SU-DHL-6 (cell line): ENCODE results near the gene SKP1.

Source experiments
- H2AFZ ChIP-seq: fragments of 200-600 bp; sonication (generic); 2 replicates; pipeline ENCODE4 v1.6.1; 2014; ENCODE audit warnings: low read depth, mild to moderate bottlenecking, moderate library complexity, mixed read lengths, antibody characterized with exemption, low read length; ENCODE audit not compliant: severe bottlenecking
- H3F3A ChIP-seq: fragments of 200-600 bp; shearing (Covaris generic); 2 replicates; pipeline ENCODE4 v1.6.0; 2016; ENCODE audit warnings: antibody characterized with exemption, mild to moderate bottlenecking; ENCODE audit not compliant: insufficient read depth
- H3K27ac ChIP-seq: fragments of 200-600 bp; sonication (generic); 2 replicates; pipeline ENCODE4 v1.5.1; 2016; ENCODE audit warnings: low read depth, mild to moderate bottlenecking, low read length, moderate library complexity, mixed read lengths
- H3K27me3 ChIP-seq: fragments of 200-600 bp; sonication (generic), shearing (Covaris generic); 2 replicates; pipeline ENCODE4 v1.6.0; 2014; ENCODE audit warnings: mild to moderate bottlenecking, low read length
- H3K36me3 ChIP-seq: fragments of 200-600 bp; sonication (generic); 2 replicates; pipeline ENCODE4 v1.6.1; 2014; ENCODE audit warnings: mild to moderate bottlenecking, low read length, mixed read lengths
- H3K4me2 ChIP-seq: fragments of 300-600, 200-600 bp; shearing (Covaris generic), sonication (generic); 2 replicates; pipeline ENCODE4 v1.6.0; 2014; ENCODE audit warnings: low read length, low read depth, mild to moderate bottlenecking; ENCODE audit not compliant: poor library complexity, severe bottlenecking
- H3K4me3 ChIP-seq: fragments of 200-600 bp; sonication (generic); 2 replicates; pipeline ENCODE4 v1.5.1; 2014; ENCODE audit warnings: antibody characterized with exemption, low read length, mild to moderate bottlenecking, mixed read lengths; ENCODE audit not compliant: insufficient read depth, poor library complexity, severe bottlenecking
- H3K79me2 ChIP-seq: fragments of 200-600 bp; sonication (generic); 2 replicates; pipeline ENCODE4 v1.6.1; 2014; ENCODE audit warnings: mild to moderate bottlenecking, low read length, moderate library complexity; ENCODE audit not compliant: insufficient read depth
- H3K9ac ChIP-seq: fragments of 200-600 bp; sonication (generic); 2 replicates; pipeline ENCODE4 v1.7.0; 2014; ENCODE audit warnings: mild to moderate bottlenecking, low read length
- H3K9me2 ChIP-seq: fragments of 200-600 bp; sonication (generic); replicated peaks from 2 replicates; pipeline ENCODE4 v1.6.1; 2014; ENCODE audit warnings: low read length; ENCODE audit not compliant: insufficient read depth
- H3K9me3 ChIP-seq: fragments of 200-600 bp; sonication (generic); 2 replicates; pipeline ENCODE4 v1.6.1; 2014; ENCODE audit warnings: low read length, mixed read lengths; ENCODE audit not compliant: insufficient read depth
- H4K20me1 ChIP-seq: fragments of 200-600 bp; sonication (generic); 2 replicates; pipeline ENCODE4 v1.6.1; 2014; ENCODE audit warnings: low read depth, mild to moderate bottlenecking, antibody characterized with exemption, low read length, moderate library complexity, mixed read lengths
- CTCF ChIP-seq: fragments of 200-600 bp; sonication (generic); IDR thresholded peaks from one replicate; pipeline ENCODE4 v1.5.1; 2017; ENCODE audit warnings: antibody characterized with exemption, mild to moderate bottlenecking, low read length, moderate library complexity; ENCODE audit not compliant: insufficient read depth, poor library complexity, severe bottlenecking
- EZH2phosphoT487 ChIP-seq: fragments of 200-600 bp; sonication (generic), shearing (Covaris generic); conservative IDR thresholded peaks from 2 replicates; pipeline ENCODE4 v1.6.1; 2018; ENCODE audit warnings: mild to moderate bottlenecking, antibody characterized with exemption, low read length, moderate library complexity, mixed read lengths

SKP1 gene

DNA sequence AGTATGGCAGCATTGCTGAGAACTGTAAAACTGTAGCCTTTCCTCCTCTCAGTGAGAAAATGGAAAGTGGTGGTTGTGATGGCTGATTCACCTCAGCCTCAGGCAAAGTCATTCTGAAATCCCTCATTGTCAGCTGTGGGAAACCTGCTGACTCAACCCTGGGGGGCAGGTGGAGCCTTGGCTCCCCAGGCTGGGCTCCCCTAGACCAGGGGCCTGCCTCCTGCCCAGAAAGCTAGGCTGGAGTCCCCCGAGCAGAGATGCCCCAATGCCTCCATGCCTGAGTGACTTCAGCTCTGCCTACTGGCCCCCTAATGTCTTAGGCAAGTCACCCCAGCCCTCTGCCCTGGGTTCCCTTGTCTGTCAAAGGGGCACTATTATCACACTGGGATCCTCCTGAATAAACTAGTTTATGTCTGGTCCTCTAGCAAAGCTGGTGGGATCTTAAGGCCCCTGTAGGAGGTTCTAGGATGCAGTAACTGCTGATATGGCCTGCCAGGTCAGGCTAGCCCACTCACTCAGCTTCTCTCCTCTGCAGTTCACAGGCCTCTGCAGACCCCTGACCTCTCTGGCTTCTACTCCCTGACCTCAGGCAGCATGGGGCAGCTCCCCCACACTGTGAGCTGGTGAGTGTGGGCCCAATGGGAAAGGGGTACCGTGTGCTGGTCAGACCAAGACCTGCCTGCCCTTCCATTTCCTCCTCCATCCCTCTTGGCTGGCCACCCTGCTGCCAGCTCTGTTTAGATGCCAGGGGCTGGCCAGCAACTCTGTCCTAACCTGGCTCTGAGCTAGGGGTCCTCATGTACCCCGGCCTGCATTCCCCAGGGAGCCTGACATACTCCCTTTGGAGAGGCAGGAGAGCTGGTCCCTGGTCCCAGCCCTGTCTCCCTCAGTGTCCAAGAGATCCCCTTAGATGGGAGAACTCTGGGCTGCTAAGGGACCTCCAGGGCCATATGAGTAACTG lies 38.1 kb downstream of the SKP1 start:
- Histone ChIP-seq H3K36me3 (no peaks in the 10 kb centered on the region), H3K27me3 (no peaks in the 10 kb centered on the region), H4K20me1 (no peaks in the 10 kb centered on the region), H3F3A (no peaks in the 10 kb centered on the region), H3K4me2 (no peak overlapping the region), H3K9me2 (no peaks in the 10 kb centered on the region), H3K27ac (no peak overlapping the region), H3K9me3 (no peaks in the 10 kb centered on the region), H3K9ac (no peak overlapping the region), H3K4me3 (no peak overlapping the region), H2AFZ (no peak overlapping the region), H3K79me2 (no peaks in the 10 kb centered on the region)
- TF ChIP-seq CTCF (no peak), EZH2phosphoT487 (no peak)

DNA sequence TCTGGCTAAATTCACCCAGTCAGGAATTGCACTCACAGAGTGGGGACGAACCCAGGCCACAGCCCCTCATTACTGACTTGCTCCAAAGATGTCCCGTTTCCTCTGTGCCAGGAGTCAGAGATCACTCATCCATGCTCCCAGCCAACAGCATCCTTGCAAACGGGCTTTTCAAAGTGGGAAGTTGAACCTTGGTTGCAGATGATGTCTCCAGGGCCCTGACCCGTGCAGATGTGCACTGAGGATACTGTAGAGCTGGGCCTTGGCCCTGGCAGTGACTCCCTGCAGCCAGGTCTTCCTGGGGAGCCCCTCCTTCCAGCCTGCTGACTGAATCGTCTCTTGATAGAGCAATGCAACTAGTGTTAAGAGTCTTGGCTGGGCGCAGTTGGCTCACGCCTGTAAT lies 40.0 kb downstream of the SKP1 start:
- Histone ChIP-seq H3K79me2 (no peaks in the 10 kb centered on the region), H4K20me1 (no peaks in the 10 kb centered on the region), H3K9me3 (no peaks in the 10 kb centered on the region), H3K9me2 (no peaks in the 10 kb centered on the region), H3K36me3 (no peaks in the 10 kb centered on the region), H3F3A (no peaks in the 10 kb centered on the region), H2AFZ (no peak overlapping the region), H3K9ac (no peak overlapping the region), H3K27ac (no peak overlapping the region), H3K4me3 (no peak overlapping the region), H3K27me3 (no peaks in the 10 kb centered on the region), H3K4me2 (no peak overlapping the region)
- TF ChIP-seq EZH2phosphoT487 = no peak

DNA sequence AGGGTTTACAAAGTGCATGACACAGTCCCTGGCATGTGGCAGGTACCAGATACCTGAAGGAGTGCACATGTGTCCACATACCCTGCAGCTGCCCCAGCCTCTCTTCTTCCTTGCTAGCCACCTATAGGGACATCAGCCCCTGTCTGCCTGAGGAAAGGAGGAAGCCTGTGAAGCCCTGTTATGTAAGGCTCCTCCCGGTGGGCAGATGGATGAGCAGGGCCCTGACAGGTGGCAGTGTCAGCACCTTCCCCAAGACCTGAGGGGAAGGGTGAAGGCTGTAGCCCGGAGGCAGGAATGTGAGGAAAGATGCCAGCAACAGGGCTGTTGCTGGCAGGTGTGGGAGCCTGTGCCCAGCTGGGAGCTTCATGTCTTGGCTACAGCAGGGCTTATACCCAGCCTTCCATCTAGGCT lies 40.5 kb downstream of the SKP1 start:
- no peaks in the 10 kb centered on the region for H3F3A ChIP-seq
- no peaks in the 10 kb centered on the region for H3K79me2 ChIP-seq
- H2AFZ ChIP-seq = no peak overlapping the region
- no peaks in the 10 kb centered on the region for H3K27me3 ChIP-seq
- H3K27ac ChIP-seq = no peak overlapping the region
- H3K4me3 ChIP-seq = no peak overlapping the region
- H3K36me3 ChIP-seq = no peaks in the 10 kb centered on the region
- no peaks in the 10 kb centered on the region for H3K9me2 ChIP-seq
- no peaks in the 10 kb centered on the region for H4K20me1 ChIP-seq
- no peaks in the 10 kb centered on the region for H3K9me3 ChIP-seq
- no peak overlapping the region for H3K9ac ChIP-seq
- TF ChIP-seq CTCF (no peak), EZH2phosphoT487 (no peak)
- no peak overlapping the region for H3K4me2 ChIP-seq

DNA sequence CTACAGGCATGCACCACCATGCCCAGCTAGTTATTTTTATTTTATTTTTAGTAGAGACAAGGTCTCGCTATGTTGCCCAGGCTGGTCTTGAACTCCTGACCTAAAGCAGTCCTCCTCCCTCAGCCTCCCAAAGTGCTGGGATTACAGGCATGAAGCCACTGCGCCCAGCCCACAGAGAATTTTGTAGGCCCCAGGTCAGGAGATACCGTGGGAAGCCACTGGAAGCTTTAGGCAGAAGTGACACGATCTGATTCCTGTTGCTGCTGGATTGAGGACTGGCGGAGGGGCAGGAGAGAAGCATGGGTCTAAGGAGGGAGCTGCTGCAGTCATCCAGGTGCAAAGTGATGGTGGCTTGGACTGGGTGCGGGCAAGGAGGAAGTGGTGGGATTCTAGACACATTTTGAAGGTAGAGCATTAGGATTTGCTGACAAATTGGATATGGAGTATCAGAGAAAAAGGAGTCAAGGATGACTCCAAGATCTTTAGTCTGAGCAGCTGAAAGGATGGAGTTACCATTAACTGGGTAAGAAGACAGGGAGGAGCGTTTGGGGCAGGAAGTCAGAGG lies 41.6 kb downstream of the SKP1 start:
- TF ChIP-seq EZH2phosphoT487 = no peak
- no peak for TF ChIP-seq CTCF
- no peaks in the 10 kb centered on the region for H3K27me3 ChIP-seq
- no peaks in the 10 kb centered on the region for H3F3A ChIP-seq
- H3K9me2 ChIP-seq = no peaks in the 10 kb centered on the region
- no peak overlapping the region for H3K9ac ChIP-seq
- H3K4me2 ChIP-seq = no peak overlapping the region
- H3K79me2 ChIP-seq = no peaks in the 10 kb centered on the region
- no peaks in the 10 kb centered on the region for H3K9me3 ChIP-seq
- no peak overlapping the region for H3K4me3 ChIP-seq
- no peak overlapping the region for H2AFZ ChIP-seq
- no peak overlapping the region for H3K27ac ChIP-seq
- H3K36me3 ChIP-seq = no peaks in the 10 kb centered on the region
- H4K20me1 ChIP-seq = no peaks in the 10 kb centered on the region
